ENCODE results near the gene TTC33. TPM values are rescaled to one million over a fixed set of nuclear protein-coding genes. Genes with fewer than 3 reads are reported as not detected.

TTC33 gene
- total and polyA plus RNA-seq, 9 donors = 13.4 to 23.1 (median 17.7) TPM

DNA sequence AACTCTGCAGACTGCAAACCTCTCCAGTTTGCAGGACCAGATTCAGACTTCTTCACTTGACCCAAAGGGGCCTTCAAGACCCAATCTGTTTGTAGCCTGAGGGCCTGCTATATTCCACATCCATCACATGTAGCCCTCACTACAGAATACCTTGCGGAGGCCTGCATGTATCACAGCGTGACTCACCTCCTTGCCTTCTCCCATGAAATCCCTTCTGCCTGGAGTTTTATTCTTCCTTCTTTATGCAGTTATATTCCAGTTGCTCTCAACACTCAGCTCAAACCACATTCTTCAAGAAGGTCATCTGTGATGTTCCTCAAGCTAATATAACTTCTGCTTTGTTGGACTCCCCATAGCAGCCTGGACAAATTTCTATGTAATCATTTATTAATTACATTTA, 274.5 kb downstream of the TTC33 start:
- DNase-seq = no peak
- Histone ChIP-seq H3K27me3 (ENCODE audit: control insufficient read depth, insufficient read depth, low read length) (no peaks in the 10 kb centered on the region), H3K4me1 (ENCODE audit: control insufficient read depth, insufficient read depth, low read length) (no peaks in the 10 kb centered on the region), H3K27ac (ENCODE audit: low read length) (no peak overlapping the region), H3K9me3 (replicated peaks; ENCODE audit: control insufficient read depth, low read depth, low read length) (no peaks in the 10 kb centered on the region), H3K36me3 (ENCODE audit: control insufficient read depth, insufficient read depth, low read length) (no peaks in the 10 kb centered on the region), H3K4me3 (ENCODE audit: low read length) (no peak overlapping the region)
- 95% methylated on average over 2 of the region's 2 CpGs for WGBS (ENCODE audit: insufficient coverage)

DNA sequence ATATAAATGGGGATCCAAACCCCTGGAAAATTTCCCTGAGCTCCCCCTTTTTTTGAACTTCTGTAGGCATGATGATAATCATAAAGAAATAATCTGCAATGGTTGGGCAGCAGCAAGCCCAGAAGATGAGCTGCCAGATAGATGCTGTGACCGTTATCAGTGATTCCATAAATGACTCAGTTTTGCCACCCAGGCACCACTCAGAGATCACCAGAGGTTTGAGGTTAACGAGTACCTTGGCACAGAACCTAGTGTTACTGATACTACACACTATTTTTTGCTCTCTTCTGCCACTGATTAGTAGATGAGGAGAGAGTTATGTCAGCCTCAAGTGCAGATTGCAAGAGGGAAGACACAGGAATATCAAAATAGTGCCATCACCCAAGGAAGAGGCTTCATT, 275.4 kb downstream of the TTC33 start:
- Histone ChIP-seq H3K36me3 (ENCODE audit: control insufficient read depth, insufficient read depth, low read length) (no peaks in the 10 kb centered on the region), H3K4me3 (ENCODE audit: low read length) (no peak overlapping the region), H3K4me1 (ENCODE audit: control insufficient read depth, insufficient read depth, low read length) (no peaks in the 10 kb centered on the region), H3K27me3 (ENCODE audit: control insufficient read depth, insufficient read depth, low read length) (no peaks in the 10 kb centered on the region), H3K27ac (ENCODE audit: low read length) (no peak overlapping the region), H3K9me3 (replicated peaks; ENCODE audit: control insufficient read depth, low read depth, low read length) (no peaks in the 10 kb centered on the region)
- no CpG with 5 or more reads among the region's 2 CpGs for WGBS (ENCODE audit: insufficient coverage)
- DNase-seq = no peak

DNA sequence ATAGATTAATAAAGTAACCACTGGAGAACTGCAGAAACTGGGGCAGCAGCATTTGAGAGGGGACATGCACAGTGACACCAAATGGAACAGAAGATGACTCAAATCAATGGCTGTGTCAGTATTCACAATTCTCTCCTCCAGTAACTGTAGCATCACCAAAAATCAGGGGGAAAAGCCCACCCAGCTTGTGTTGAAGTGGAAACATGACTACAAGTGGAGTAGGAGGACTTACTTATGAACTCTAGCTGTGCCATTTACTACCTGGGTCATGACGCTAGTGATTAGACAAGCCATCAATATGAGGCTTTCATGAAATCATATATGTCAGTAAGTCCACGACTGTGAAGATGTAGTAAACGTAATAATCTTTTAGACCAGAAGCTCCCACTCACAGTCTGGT, 275.8 kb downstream of the TTC33 start:
- Histone ChIP-seq H3K9me3 (replicated peaks; ENCODE audit: control insufficient read depth, low read depth, low read length) (no peaks in the 10 kb centered on the region), H3K36me3 (ENCODE audit: control insufficient read depth, insufficient read depth, low read length) (no peaks in the 10 kb centered on the region), H3K4me3 (ENCODE audit: low read length) (no peak overlapping the region), H3K27me3 (ENCODE audit: control insufficient read depth, insufficient read depth, low read length) (no peaks in the 10 kb centered on the region), H3K27ac (ENCODE audit: low read length) (no peak overlapping the region), H3K4me1 (ENCODE audit: control insufficient read depth, insufficient read depth, low read length) (no peaks in the 10 kb centered on the region)
- no peak for DNase-seq
- WGBS (ENCODE audit: insufficient coverage) = no CpG with 5 or more reads among the region's 3 CpGs

DNA sequence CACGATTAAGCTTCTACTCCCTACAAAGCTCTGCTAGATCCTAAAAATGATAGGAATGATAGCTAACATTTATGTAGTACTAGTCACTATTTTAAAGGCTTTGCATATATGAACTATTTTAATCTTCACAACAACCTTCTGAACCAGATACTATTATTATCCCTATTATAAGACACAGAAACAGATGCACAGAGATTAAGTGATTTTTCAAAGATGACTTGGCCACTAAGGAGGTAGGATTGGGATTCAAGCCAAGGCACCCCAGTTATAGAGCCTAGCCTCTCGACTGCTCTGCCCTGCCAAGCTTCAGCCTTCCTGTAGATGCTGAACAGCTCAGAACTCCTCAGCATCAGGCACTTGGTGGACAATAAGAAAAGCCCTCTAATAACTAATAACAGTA, 277.0 kb downstream of the TTC33 start:
- Histone ChIP-seq H3K27me3 (ENCODE audit: control insufficient read depth, insufficient read depth, low read length) (no peaks in the 10 kb centered on the region), H3K27ac (ENCODE audit: low read length) (no peak overlapping the region), H3K4me3 (ENCODE audit: low read length) (no peak overlapping the region), H3K36me3 (ENCODE audit: control insufficient read depth, insufficient read depth, low read length) (no peaks in the 10 kb centered on the region), H3K9me3 (replicated peaks; ENCODE audit: control insufficient read depth, low read depth, low read length) (no peaks in the 10 kb centered on the region), H3K4me1 (ENCODE audit: control insufficient read depth, insufficient read depth, low read length) (no peaks in the 10 kb centered on the region)
- no peak for DNase-seq
- WGBS (ENCODE audit: insufficient coverage) = no CpG with 5 or more reads among the region's 2 CpGs

DNA sequence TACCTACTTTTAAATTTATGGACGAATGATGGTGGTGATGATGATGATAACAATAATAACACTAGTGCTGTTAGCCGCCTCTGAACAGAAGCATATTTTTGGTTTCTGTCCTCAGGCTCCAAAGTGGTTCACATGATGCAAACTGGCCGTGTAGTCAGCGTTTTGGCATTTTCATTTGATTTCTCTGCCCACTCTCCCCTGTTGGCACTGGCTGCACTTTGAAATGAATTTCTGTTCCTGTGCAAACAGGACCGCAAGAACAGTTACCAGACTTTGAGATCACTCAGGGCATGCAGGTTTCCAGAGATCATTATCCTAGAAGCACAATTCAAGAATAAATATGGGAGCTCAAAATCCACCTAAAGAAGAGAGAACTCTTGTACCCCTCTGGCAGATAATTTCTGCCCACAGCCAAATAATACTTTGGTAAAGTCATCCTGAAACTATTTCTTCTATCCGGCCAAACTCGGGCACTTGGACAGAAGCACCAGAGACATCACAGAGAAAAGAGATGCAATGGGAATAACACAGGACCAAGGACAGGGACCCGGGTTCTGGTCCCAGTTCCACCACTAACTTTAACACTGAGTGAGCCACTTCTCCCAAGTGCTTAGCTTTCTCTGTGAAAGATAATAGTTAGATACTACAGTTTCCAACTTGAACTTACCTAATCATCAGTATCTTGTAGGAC, 277.8 kb downstream of the TTC33 start:
- no peak overlapping the region for H3K27ac ChIP-seq (ENCODE audit: low read length)
- H3K36me3 ChIP-seq (ENCODE audit: control insufficient read depth, insufficient read depth, low read length) = no peaks in the 10 kb centered on the region
- no peak overlapping the region for H3K4me3 ChIP-seq (ENCODE audit: low read length)
- DNase-seq = peak; percentile 35
- no peaks in the 10 kb centered on the region for H3K9me3 ChIP-seq (replicated peaks; ENCODE audit: control insufficient read depth, low read depth, low read length)
- 66% methylated on average over 5 of the region's 8 CpGs for WGBS (ENCODE audit: insufficient coverage)
- H3K27me3 ChIP-seq (ENCODE audit: control insufficient read depth, insufficient read depth, low read length) = no peaks in the 10 kb centered on the region
- H3K4me1 ChIP-seq (ENCODE audit: control insufficient read depth, insufficient read depth, low read length) = no peaks in the 10 kb centered on the region

DNA sequence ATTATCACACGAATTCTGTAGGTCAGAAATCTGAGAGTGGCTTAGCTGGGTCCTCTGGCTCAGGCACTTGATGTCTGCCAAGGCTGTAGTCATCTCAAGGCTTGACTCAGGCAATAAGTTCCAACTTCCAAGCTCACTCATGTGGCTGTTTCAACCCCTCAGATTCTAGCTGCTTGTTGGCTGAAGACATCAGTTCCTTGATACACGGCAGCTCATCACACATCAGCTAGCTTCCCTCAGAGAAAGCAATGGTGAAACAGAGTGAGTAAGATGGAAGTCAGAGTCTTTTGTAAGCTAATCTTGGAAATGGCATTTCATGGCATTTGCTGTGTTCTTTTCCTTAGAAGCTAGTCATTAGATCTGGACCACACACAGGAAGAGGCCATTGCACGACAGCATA, 280.2 kb downstream of the TTC33 start:
- no peak for DNase-seq
- H3K27ac ChIP-seq (ENCODE audit: low read length) = no peak overlapping the region
- no peaks in the 10 kb centered on the region for H3K27me3 ChIP-seq (ENCODE audit: control insufficient read depth, insufficient read depth, low read length)
- no peaks in the 10 kb centered on the region for H3K9me3 ChIP-seq (replicated peaks; ENCODE audit: control insufficient read depth, low read depth, low read length)
- no peaks in the 10 kb centered on the region for H3K4me1 ChIP-seq (ENCODE audit: control insufficient read depth, insufficient read depth, low read length)
- 76% methylated on average over 2 of the region's 3 CpGs for WGBS (ENCODE audit: insufficient coverage)
- H3K4me3 ChIP-seq (ENCODE audit: low read length) = no peak overlapping the region
- no peaks in the 10 kb centered on the region for H3K36me3 ChIP-seq (ENCODE audit: control insufficient read depth, insufficient read depth, low read length)

DNA sequence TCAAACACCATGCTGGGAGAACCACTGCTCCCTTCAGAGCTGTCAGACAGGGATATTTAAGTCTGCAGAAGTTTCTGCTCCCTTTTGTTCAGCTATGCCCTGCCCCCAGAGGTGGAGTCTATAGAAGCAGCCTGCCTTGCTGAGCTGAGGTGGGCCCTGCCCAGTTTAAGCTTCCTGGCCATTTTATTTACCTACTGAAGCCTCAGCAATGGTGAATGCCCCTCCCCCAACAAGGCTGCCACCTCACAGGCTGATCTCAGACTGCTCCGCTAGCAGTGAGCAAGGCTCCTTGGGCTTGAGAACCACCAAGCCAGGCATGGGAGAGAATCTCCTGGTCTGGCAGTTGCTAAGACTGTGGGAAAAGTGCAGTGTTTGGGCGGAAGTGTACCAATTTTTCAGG, 281.5 kb downstream of the TTC33 start:
- H3K36me3 ChIP-seq (ENCODE audit: control insufficient read depth, insufficient read depth, low read length) = no peaks in the 10 kb centered on the region
- H3K9me3 ChIP-seq (replicated peaks; ENCODE audit: control insufficient read depth, low read depth, low read length) = no peaks in the 10 kb centered on the region
- H3K27ac ChIP-seq (ENCODE audit: low read length) = no peak overlapping the region
- WGBS (ENCODE audit: insufficient coverage) = no CpG with 5 or more reads among the region's 2 CpGs
- no peaks in the 10 kb centered on the region for H3K4me1 ChIP-seq (ENCODE audit: control insufficient read depth, insufficient read depth, low read length)
- DNase-seq = no peak
- H3K4me3 ChIP-seq (ENCODE audit: low read length) = no peak overlapping the region
- no peaks in the 10 kb centered on the region for H3K27me3 ChIP-seq (ENCODE audit: control insufficient read depth, insufficient read depth, low read length)

DNA sequence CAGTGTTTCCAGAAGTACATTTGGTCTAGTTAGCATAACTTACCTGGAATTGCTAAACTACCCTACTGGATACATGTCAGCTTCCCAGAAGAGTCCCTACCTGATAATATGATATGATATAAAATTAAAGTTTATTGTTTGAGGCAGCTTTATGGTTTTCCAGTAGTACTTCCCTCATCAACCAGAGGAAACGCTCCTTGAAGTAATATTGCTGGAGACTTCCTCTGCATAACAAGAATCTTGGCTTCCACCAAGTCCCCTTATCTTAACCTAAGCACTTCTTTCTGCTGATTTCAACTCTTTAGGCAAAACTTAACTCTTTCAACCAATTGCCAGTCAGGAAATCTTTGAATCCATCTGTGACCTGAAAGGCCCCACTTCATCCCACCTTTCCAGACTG, 290.3 kb downstream of the TTC33 start:
- Histone ChIP-seq H3K4me1 (ENCODE audit: control insufficient read depth, insufficient read depth, low read length) (no peaks in the 10 kb centered on the region), H3K27ac (ENCODE audit: low read length) (no peak overlapping the region), H3K36me3 (ENCODE audit: control insufficient read depth, insufficient read depth, low read length) (no peaks in the 10 kb centered on the region), H3K9me3 (replicated peaks; ENCODE audit: control insufficient read depth, low read depth, low read length) (no peaks in the 10 kb centered on the region), H3K4me3 (ENCODE audit: low read length) (no peak overlapping the region), H3K27me3 (ENCODE audit: control insufficient read depth, insufficient read depth, low read length) (no peaks in the 10 kb centered on the region)
- WGBS (ENCODE audit: insufficient coverage) = 63% methylated on average over 1 of the region's 1 CpG
- DNase-seq = no peak

DNA sequence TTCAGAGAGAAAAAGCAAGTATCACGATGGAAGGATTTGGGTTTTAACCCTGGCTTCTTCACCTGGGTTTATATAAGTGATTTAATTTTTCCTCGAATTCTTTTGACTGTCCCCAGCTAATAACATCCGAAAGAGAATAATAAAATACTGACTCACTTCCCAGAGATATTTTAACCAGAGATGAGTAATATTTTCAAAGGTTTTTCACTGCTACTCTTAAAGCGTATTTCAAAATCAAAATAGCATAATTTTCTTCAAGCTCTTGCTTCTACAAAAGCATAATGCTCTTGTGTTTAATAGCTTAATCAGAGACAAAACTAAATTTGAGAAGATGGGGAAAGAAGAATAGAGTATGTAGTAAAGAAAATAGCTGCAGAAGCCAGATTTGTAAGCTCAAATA, 291.2 kb downstream of the TTC33 start:
- no peak overlapping the region for H3K27ac ChIP-seq (ENCODE audit: low read length)
- H3K4me1 ChIP-seq (ENCODE audit: control insufficient read depth, insufficient read depth, low read length) = no peaks in the 10 kb centered on the region
- DNase-seq = no peak
- no peaks in the 10 kb centered on the region for H3K36me3 ChIP-seq (ENCODE audit: control insufficient read depth, insufficient read depth, low read length)
- no peak overlapping the region for H3K4me3 ChIP-seq (ENCODE audit: low read length)
- H3K27me3 ChIP-seq (ENCODE audit: control insufficient read depth, insufficient read depth, low read length) = no peaks in the 10 kb centered on the region
- no CpG with 5 or more reads among the region's 4 CpGs for WGBS (ENCODE audit: insufficient coverage)
- no peaks in the 10 kb centered on the region for H3K9me3 ChIP-seq (replicated peaks; ENCODE audit: control insufficient read depth, low read depth, low read length)
